Testis (tissue), 2 donors: ENCODE data around the gene EHD2.

Source experiments
- CTCF ChIP-seq, 3 experiments: fragments of 450-650 bp in 2 of 3; fragments of 200-600 bp in 1 of 3; sonication (generic) in 1 of 3; IDR thresholded peaks; one replicate each; pipeline ENCODE4 v1.5.1; 2016 to 2019; ENCODE audit warnings: antibody characterized with exemption in 3 of 3, mild to moderate bottlenecking in 2 of 3, moderate library complexity in 1 of 3
- POLR2A ChIP-seq: fragments of 450-650 bp; IDR thresholded peaks from one replicate; pipeline ENCODE4 v1.6.1; 2017; ENCODE audit warnings: antibody characterized with exemption, mild to moderate bottlenecking, moderate library complexity

- no peak for TF ChIP-seq POLR2A
- TF ChIP-seq CTCF (IDR thresholded peaks at IDR 0.05): no peak
Measured at GRCh38 chr19:47756953-47757608, 43.9 kb downstream of the EHD2 start.
